Measurements from ENCODE around the gene CTLA4. TPM values are rescaled to one million over a fixed set of nuclear protein-coding genes. Genes with fewer than 3 reads are reported as not detected.

CTLA4 gene
- total RNA-seq, 1 experiment from 2014 or later = not detected

- DNase-seq (ENCODE audit: low read depth) = no peak
- in situ Hi-C loops (cut with HindIII; ENCODE audit: low pct_unique_long_range_greater_than_20kb, low sequenced_read_pairs) = no loop called here
These were observed 14.3 kb upstream of the CTLA4 start for GRCh38 chr2:203853271-203853670.

DNA sequence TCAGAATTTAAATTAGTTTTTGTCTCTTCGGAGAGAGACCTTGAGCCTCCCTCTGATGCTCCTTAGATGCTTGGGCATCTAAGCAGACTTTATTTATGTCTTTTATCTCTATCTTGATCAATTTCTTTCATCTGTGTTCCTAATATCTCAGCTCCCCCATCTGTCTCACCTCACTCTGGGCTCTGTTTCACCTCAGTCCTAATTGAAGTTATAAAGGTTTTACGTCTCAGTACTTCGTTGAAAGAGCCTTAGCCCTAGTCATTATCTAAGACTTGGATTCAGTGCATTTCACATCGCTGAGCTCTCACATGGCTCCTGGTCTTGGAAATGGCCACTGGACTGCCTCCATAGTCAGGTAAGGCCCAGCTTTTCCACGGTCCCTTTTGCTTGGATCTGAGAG, 13.8 kb upstream of the CTLA4 start:
- in situ Hi-C loops (cut with HindIII; ENCODE audit: low pct_unique_long_range_greater_than_20kb, low sequenced_read_pairs) = no loop called here
- no peak for DNase-seq (ENCODE audit: low read depth)

DNA sequence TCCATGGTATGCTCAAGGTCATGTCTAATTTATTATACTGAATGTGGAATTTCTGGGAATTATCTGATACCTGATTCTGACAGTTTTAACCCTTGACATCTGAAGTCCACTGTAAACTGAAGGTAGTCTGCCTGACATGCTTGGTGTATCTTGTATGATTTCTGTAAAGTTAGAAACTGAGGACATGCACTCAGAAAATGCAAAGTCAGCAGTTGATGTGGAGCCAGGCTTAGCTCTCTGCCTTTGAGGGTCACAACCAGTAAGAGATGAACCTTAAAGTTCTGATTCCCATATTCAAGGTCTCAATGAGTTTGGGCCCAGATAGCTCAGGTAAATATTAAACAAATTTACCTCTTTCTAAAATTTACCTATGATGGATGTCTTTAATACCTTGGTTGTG, 12.3 kb upstream of the CTLA4 start:
- in situ Hi-C loops (cut with HindIII; ENCODE audit: low pct_unique_long_range_greater_than_20kb, low sequenced_read_pairs) = no loop called here
- DNase-seq (ENCODE audit: low read depth) = no peak

GRCh38 chr2:203857656-203858055, 9.9 kb upstream of the CTLA4 start:
- in situ Hi-C loops (cut with HindIII; ENCODE audit: low pct_unique_long_range_greater_than_20kb, low sequenced_read_pairs) = no loop called here
- no peak for DNase-seq (ENCODE audit: low read depth)

- DNase-seq (ENCODE audit: low read depth) = no peak
- in situ Hi-C loops (cut with HindIII; ENCODE audit: low pct_unique_long_range_greater_than_20kb, low sequenced_read_pairs) = no loop called here
These were observed 9.4 kb upstream of the CTLA4 start for GRCh38 chr2:203858176-203858575.

DNA sequence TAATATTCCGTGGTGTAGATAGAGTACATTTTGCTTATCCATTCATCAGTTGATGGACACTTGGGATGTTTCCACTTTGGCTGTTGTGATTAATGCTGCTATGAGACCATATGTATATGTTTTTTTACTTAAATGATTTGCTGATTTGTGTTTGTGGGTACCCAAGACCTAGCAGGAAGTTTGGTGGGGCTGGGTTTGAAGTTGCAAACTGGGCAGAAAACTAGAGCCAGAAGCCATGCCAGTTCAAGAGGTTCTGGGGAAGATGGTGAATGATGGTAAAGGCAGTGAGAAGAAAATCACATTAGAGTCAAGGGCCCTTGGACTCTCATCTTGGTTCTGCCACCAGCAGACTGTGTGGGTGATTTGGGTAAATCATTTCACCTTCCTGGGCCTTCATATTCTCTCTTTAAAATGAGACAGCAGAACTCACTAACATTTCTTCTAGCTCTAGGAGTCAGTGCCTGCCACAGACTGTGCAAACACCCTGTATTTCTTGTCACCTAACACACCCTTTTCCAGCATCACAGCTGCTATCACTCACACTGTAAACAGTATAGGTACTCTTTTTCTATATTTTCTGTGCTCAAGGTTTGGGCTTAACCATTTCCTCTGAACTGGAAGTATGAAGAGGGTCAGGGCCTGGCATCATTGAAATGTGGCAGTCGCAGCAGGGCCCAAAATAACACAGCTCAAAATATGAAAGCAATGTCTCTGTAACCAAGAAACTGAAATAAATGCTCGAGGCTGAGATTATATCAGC, 8.4 kb upstream of the CTLA4 start:
- in situ Hi-C loops (cut with HindIII; ENCODE audit: low pct_unique_long_range_greater_than_20kb, low sequenced_read_pairs) = no loop called here
- DNase-seq (ENCODE audit: low read depth) = no peak

DNA sequence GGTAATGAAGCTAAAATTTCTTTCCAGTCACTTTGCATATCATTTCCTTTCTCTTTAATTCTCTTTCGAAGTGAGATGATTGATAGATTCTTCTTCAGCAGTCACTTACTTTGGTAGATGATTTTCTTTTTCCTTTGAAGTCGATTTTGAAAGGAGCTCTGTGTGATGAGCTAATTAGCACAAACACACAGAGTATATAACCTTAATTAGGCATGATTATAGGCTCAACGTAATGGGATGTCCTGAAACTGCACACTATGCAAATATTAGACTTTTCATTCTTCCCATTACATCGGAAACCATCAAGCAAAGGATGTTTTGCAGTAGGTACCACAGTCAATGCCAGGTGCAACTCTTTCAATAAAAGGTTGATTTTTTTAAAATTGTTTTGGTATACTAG, 6.4 kb upstream of the CTLA4 start:
- DNase-seq (ENCODE audit: low read depth) = no peak

DNA sequence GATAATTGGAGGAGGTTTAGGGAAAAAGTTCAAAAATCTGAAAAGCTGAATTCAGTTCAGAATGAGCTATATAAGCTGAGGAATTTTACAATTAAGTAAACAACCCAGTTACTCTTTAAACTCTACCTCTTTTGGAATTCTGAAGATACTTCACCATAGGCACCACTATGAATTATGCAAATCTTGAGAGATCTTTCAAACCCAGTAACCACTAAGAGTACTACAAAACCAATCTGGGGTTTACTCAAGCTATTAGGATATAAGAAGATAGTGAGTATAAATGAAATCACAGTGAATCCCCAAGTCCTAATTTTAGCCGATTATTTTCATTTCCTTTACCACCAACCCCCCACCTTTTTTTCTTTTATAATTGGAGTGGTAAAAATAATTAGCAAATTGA, 6.0 kb upstream of the CTLA4 start:
- in situ Hi-C loops (cut with HindIII; ENCODE audit: low pct_unique_long_range_greater_than_20kb, low sequenced_read_pairs) = no loop called here
- DNase-seq (ENCODE audit: low read depth) = no peak

More for the DNA sequence above, 6.4 kb upstream of the CTLA4 start:
- in situ Hi-C loops (cut with HindIII; ENCODE audit: low pct_unique_long_range_greater_than_20kb, low sequenced_read_pairs) = no loop called here

DNA sequence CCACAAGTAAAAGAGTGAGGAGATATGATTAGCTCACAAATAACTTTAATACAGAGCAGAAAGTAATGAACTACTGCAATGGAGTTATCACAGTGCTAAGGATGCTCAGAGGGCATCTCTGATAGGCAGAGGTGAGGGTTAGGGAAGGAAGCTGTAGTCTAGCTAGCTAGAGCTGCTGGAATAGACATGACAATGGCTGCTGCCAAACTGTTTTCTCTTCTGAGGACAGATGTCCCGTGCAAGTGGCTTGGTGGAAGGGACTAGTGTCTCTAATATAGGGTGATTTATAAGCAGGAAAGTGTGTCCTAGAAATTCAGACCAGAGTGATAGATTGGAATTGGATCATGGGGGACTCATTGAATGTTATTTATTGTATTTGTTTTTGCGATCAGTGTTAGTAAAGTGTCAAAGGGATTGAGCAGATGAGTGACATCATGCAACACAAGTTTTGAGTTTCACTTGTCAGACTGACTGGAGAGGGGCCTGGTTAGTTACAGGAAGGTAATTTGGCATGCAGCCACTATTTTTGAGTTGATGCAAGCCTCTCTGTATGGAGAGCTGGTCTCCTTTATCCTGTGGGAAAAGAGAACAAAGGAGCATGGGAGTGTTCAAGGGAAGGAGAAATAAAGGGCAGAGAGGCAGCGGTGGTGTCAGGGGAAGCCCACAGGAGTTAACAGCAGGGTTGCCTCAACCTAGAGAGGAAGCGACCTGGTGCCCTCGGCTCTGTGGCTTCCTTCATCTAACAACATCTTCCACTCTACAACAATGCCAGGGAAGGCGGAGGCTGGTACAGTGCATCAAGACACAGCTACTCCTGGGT, 1.9 kb downstream of the CTLA4 start:
- no peak for DNase-seq (ENCODE audit: low read depth)
- in situ Hi-C loops (cut with HindIII; ENCODE audit: low pct_unique_long_range_greater_than_20kb, low sequenced_read_pairs) = no loop called here

DNA sequence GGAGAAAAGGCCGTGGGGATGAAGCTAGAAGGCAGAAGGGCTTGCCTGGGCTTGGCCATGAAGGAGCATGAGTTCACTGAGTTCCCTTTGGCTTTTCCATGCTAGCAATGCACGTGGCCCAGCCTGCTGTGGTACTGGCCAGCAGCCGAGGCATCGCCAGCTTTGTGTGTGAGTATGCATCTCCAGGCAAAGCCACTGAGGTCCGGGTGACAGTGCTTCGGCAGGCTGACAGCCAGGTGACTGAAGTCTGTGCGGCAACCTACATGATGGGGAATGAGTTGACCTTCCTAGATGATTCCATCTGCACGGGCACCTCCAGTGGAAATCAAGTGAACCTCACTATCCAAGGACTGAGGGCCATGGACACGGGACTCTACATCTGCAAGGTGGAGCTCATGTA, 2.9 kb downstream of the CTLA4 start:
- in situ Hi-C loops (cut with HindIII; ENCODE audit: low pct_unique_long_range_greater_than_20kb, low sequenced_read_pairs) = no loop called here
- DNase-seq (ENCODE audit: low read depth) = no peak

DNA sequence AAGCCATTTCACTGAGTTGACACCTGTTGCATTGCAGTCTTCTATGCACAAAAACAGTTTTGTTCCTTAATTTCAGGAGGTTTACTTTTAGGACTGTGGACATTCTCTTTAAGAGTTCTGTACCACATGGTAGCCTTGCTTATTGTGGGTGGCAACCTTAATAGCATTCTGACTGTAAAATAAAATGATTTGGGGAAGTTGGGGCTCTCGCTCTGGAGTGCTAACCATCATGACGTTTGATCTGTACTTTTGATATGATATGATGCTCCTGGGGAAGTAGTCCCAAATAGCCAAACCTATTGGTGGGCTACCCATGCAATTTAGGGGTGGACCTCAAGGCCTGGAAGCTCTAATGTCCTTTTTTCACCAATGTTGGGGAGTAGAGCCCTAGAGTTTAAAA, 3.4 kb downstream of the CTLA4 start:
- in situ Hi-C loops (cut with HindIII; ENCODE audit: low pct_unique_long_range_greater_than_20kb, low sequenced_read_pairs) = no loop called here
- DNase-seq (ENCODE audit: low read depth) = no peak

GRCh38 chr2:203871371-203871983, 3.9 kb downstream of the CTLA4 start:
- DNase-seq (ENCODE audit: low read depth) = no peak
- in situ Hi-C loops (cut with HindIII; ENCODE audit: low pct_unique_long_range_greater_than_20kb, low sequenced_read_pairs) = no loop called here

GRCh38 chr2:203873461-203873860, 5.9 kb downstream of the CTLA4 start:
- no peak for DNase-seq (ENCODE audit: low read depth)
- in situ Hi-C loops (cut with HindIII; ENCODE audit: low pct_unique_long_range_greater_than_20kb, low sequenced_read_pairs) = no loop called here

DNA sequence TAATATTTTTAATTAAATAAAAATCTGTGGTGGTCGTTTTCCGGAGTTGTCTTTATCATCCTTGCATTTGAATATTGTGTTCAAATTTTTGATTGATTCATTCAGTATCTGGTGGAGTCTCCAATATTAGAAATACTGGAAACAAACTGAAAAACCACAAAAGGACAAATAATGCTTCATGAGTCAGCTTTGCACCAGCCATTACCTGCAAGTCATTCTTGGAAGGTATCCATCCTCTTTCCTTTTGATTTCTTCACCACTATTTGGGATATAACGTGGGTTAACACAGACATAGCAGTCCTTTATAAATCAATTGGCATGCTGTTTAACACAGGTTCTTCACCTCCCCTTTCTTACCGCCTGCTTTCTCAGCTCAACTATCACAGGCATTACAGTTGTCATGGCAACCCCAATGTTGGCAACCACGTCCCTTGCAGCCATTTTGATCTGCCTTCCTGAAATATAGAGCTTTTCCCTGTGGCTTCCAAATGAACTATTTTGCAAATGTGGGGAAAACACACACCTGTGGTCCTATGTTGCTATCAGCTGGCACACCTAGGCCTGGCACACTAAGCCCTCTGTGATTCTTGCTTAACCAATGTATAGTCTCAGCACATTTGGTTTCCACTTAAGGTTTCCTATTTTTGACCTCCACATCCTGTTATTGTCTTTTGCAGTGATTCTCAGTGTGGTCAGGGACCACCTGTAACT, 6.5 kb downstream of the CTLA4 start:
- DNase-seq (ENCODE audit: low read depth) = no peak

GRCh38 chr2:203875471-203875870, 7.9 kb downstream of the CTLA4 start:
- DNase-seq (ENCODE audit: low read depth) = no peak
- in situ Hi-C loops (cut with HindIII; ENCODE audit: low pct_unique_long_range_greater_than_20kb, low sequenced_read_pairs) = no loop called here

More for the DNA sequence above, 6.5 kb downstream of the CTLA4 start:
- in situ Hi-C loops (cut with HindIII; ENCODE audit: low pct_unique_long_range_greater_than_20kb, low sequenced_read_pairs) = no loop called here

DNA sequence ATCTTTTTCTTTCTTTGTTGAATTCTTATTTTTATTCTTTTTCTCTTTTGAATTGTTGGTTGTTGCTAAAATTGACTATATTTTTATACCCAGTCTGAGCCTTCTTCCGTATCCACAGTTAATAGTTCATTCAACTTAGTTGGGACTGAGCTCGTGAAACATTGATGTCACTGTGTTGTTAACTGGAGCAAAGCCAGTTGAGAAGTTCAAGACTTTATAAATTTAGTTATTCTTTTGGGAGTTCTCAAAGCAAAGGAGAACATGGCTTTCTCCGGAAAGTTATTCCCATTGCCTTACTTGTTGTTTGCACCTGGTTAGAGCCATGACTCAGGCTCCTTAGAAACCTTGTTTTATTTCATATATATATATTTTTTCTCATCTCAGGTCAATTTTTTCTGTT, 8.8 kb downstream of the CTLA4 start:
- in situ Hi-C loops (cut with HindIII; ENCODE audit: low pct_unique_long_range_greater_than_20kb, low sequenced_read_pairs) = no loop called here
- no peak for DNase-seq (ENCODE audit: low read depth)

DNA sequence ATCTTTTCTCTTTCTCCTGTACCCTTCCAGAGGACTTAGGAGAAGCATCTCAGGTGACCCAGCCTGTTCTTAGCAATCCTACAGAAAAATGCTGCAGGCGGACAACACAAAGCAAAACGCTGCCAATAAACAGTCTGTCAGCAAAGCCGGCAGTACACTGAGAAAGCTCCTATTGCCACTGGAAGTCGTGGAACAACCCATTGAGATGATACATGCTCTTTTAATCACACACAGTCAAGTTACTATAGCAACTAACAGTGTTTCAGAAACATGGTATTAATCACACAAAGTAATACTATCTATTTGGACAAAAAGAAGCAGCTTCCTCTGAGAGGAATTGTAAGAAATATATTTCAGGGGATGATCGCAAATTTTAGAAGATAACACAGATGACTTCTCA, 10.5 kb downstream of the CTLA4 start:
- in situ Hi-C loops (cut with HindIII; ENCODE audit: low pct_unique_long_range_greater_than_20kb, low sequenced_read_pairs) = no loop called here
- no peak for DNase-seq (ENCODE audit: low read depth)

DNA sequence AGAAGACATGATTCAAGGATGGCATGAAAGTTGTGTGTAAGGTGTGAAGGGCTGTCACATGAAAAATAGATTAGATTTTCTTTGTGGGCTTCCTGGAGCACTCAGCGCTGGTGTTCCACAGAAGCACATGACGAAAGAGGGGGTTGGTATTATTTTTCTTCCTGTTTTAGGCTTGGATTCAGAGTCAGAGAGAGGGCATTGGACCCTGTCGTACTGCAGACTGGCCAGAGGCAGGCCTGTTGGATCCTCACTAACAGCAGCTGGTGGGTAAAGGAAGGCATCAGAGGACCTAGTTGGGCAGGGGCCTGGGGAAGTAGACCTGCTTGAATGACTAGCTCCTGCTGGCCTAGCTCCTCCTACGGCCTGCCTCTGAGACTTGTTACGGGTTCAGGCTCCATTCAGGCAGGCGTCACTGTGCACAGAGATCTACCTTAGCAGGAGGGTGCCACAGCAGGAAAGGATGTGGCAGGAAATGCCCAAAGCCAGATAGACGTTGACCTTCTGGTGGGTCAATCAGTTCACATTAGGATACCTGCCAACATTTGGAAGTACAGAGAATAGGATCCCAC, 13.1 kb downstream of the CTLA4 start:
- no peak for DNase-seq (ENCODE audit: low read depth)
- in situ Hi-C loops (cut with HindIII; ENCODE audit: low pct_unique_long_range_greater_than_20kb, low sequenced_read_pairs) = no loop called here
